ENCODE measurements around the gene CPED1. TPM values are rescaled to one million over a fixed set of nuclear protein-coding genes. Genes with fewer than 3 reads are reported as not detected.

The CPED1 gene
- total and polyA plus RNA-seq, 10 of the 15 experiments (the other 5 are each of a cell fraction or from before 2014, with no cell fraction given), result 0.01 to 0.77 (median 0.10) TPM; not detected in 1

DNA sequence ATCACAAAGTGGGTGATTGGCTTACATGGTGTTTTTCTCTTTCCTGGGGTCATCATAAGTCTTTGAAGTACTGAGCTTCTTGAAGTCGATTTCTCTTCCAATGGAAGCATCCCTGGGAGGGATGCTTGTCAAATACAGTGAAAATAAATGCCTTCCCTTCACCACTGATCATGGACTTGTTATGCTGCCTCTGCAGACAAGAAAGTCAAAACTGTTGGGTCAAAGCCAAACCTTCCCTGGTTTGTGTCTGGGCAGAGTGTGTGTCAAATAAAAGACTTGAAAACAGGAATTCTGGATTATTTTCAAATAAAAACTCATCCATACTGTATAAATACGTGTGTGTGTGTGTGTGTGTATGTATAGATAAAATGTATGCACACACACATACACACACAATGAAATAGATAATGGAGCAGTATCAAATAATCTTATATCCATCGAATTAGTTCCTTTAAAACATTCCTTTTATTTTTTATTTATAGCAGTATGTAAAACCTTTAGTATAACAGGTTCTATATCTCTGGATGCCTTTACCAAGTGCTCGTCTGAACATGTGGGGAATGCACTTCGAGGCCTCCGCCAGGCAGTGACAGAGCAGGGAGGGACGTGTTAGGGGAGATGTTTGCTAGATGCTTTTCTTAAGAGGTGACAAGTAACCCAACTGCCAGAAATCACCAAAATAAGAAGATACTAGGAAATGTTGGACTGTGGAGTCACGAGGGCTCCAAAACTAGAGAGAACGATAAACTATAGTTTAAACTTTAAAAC lies 313.1 kb downstream of the CPED1 start (continued):
- TF ChIP-seq, protein P1, sequence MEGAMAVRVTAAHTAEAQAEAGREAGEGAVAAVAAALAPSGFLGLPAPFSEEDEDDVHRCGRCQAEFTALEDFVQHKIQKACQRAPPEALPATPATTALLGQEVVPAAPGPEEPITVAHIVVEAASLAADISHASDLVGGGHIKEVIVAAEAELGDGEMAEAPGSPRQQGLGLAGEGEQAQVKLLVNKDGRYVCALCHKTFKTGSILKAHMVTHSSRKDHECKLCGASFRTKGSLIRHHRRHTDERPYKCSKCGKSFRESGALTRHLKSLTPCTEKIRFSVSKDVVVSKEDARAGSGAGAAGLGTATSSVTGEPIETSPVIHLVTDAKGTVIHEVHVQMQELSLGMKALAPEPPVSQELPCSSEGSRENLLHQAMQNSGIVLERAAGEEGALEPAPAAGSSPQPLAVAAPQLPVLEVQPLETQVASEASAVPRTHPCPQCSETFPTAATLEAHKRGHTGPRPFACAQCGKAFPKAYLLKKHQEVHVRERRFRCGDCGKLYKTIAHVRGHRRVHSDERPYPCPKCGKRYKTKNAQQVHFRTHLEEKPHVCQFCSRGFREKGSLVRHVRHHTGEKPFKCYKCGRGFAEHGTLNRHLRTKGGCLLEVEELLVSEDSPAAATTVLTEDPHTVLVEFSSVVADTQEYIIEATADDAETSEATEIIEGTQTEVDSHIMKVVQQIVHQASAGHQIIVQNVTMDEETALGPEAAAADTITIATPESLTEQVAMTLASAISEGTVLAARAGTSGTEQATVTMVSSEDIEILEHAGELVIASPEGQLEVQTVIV (IDR thresholded peaks at IDR 0.05; ENCODE audit: borderline replicate concordance, partially characterized antibody), result no peak
- TF ChIP-seq EZH2 (IDR thresholded peaks at IDR 0.05; ENCODE audit: borderline replicate concordance, control insufficient read depth, low read depth, low read length) (no peak), NR2F1 (conservative IDR thresholded peaks at IDR 0.05) (no peak)
- TF ChIP-seq, protein P2, sequence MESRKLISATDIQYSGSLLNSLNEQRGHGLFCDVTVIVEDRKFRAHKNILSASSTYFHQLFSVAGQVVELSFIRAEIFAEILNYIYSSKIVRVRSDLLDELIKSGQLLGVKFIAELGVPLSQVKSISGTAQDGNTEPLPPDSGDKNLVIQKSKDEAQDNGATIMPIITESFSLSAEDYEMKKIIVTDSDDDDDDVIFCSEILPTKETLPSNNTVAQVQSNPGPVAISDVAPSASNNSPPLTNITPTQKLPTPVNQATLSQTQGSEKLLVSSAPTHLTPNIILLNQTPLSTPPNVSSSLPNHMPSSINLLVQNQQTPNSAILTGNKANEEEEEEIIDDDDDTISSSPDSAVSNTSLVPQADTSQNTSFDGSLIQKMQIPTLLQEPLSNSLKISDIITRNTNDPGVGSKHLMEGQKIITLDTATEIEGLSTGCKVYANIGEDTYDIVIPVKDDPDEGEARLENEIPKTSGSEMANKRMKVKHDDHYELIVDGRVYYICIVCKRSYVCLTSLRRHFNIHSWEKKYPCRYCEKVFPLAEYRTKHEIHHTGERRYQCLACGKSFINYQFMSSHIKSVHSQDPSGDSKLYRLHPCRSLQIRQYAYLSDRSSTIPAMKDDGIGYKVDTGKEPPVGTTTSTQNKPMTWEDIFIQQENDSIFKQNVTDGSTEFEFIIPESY (IDR thresholded peaks at IDR 0.05), result no peak

DNA sequence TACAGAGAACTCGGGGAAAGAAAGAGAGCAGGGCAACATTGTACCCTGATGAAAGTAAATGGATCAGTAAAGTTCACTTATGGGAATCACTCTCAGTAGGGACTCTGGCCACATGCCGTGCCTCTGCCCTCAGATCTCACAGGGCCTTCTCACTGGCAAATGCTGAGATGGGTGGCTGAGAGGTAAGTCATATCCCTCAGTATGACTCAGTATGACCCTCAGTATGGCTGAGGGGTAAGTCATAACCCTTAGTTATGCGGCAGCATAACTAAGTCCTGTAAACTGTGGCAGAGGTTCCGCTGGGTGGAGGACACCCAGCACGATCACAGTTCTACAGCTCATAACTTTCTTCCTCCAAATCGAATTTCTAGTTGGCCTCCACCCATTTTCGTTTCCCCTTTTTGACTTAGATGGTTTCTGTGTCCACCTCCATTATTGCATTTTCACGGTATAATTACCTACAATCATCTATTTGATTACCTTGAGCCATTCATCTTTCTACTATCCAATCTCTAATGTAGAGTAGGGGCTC lies 313.8 kb downstream of the CPED1 start:
- no peaks in the 10 kb centered on the region for H3K27me3 ChIP-seq (replicated peaks in 1 of 2; ENCODE audit: control insufficient read depth in 2 of 2, insufficient read depth in 2 of 2, low read length in 1 of 2)
- ChIA-PET CTCF (interaction anchor here (0.7 to 1.0 kb wide), 2 partner anchors 9 to 20 kb away, joined by 3 read pairs; no protein-coding TSS in a partner anchor), POLR2A (interaction anchor here (0.7 kb wide), 1 partner anchor 11 kb away, joined by 3 read pairs; no protein-coding TSS in a partner anchor), SMC1A (ENCODE audit: uncharacterized antibody, unreplicated experiment) (interaction anchor here (0.7 to 1.0 kb wide), 4 partner anchors 10 to 131 kb away, joined by 3 to 11 read pairs (median 3); no protein-coding TSS in a partner anchor), RAD21 (ENCODE audit: unreplicated experiment) (interaction anchor here (0.9 to 1.0 kb wide), 4 partner anchors 10 to 166 kb away, joined by 3 to 4 read pairs (median 4); no protein-coding TSS in a partner anchor)
- H2AFZ ChIP-seq (ENCODE audit: control insufficient read depth, low read depth, low read length), result peak overlapping the region; percentile 39; the same call in 1 of the 2 replicates
- no peak for FAIRE-seq
- in situ Hi-C loops (cut with MboI) (no loop called here), intact Hi-C loops (cut with micrococcal nuclease; ENCODE audit: unreplicated experiment) (loop anchor here (2.0 to 10.0 kb wide), 2 partner anchors 23 to 233 kb away; no protein-coding TSS in a partner anchor)
- 11% methylated on average over 8 of the region's 8 CpGs for WGBS (ENCODE audit: insufficient coverage, insufficient replicate concordance, low lambda C conversion rate, missing lambda C conversion rate)
- no peak for DNase-seq (ENCODE audit: low read depth, low spot score)
- no peaks in the 10 kb centered on the region for H3K36me3 ChIP-seq (ENCODE audit: control insufficient read depth in 2 of 2, insufficient read depth in 2 of 2, low read length in 1 of 2)
- no peak overlapping the region for H3K27ac ChIP-seq (ENCODE audit: control insufficient read depth, insufficient read depth)
- peak overlapping the region; percentile 35; the same call in 1 of the 2 replicates for H3K4me2 ChIP-seq (ENCODE audit: control insufficient read depth, insufficient read depth)
- no peak overlapping the region for H3K4me3 ChIP-seq
- no TSS peak for BruUV-seq (replicated peaks)
- H3K9me3 ChIP-seq (replicated peaks; ENCODE audit: control insufficient read depth, insufficient read depth, low read length), result no peaks in the 10 kb centered on the region
- H3K79me2 ChIP-seq (ENCODE audit: control insufficient read depth, insufficient read depth, low read length), result no peaks in the 10 kb centered on the region
- peaks cover 29% of the 10 kb centered on the region for H3K4me1 ChIP-seq (ENCODE audit: control insufficient read depth, insufficient read depth, low read length)
- no peaks in the 10 kb centered on the region for H4K20me1 ChIP-seq (ENCODE audit: control insufficient read depth, insufficient read depth)
- no peak overlapping the region for H3K9ac ChIP-seq (ENCODE audit: control insufficient read depth, insufficient read depth, low read length)
- peak; percentile 97 for ATAC-seq
- TF ChIP-seq PAX5 (IDR thresholded peaks at IDR 0.05; ENCODE audit: borderline replicate concordance, low read depth, low read length) (peak; percentile 41; the same call in 1 of the 2 replicates), HDGF (IDR thresholded peaks at IDR 0.05) (no peak), MEF2B (IDR thresholded peaks at IDR 0.05; ENCODE audit: partially characterized antibody, poor library complexity, severe bottlenecking) (no peak), POLR2AphosphoS5 (IDR thresholded peaks at IDR 0.05; ENCODE audit: low read length) (no peak)
- TF ChIP-seq, protein P3, sequence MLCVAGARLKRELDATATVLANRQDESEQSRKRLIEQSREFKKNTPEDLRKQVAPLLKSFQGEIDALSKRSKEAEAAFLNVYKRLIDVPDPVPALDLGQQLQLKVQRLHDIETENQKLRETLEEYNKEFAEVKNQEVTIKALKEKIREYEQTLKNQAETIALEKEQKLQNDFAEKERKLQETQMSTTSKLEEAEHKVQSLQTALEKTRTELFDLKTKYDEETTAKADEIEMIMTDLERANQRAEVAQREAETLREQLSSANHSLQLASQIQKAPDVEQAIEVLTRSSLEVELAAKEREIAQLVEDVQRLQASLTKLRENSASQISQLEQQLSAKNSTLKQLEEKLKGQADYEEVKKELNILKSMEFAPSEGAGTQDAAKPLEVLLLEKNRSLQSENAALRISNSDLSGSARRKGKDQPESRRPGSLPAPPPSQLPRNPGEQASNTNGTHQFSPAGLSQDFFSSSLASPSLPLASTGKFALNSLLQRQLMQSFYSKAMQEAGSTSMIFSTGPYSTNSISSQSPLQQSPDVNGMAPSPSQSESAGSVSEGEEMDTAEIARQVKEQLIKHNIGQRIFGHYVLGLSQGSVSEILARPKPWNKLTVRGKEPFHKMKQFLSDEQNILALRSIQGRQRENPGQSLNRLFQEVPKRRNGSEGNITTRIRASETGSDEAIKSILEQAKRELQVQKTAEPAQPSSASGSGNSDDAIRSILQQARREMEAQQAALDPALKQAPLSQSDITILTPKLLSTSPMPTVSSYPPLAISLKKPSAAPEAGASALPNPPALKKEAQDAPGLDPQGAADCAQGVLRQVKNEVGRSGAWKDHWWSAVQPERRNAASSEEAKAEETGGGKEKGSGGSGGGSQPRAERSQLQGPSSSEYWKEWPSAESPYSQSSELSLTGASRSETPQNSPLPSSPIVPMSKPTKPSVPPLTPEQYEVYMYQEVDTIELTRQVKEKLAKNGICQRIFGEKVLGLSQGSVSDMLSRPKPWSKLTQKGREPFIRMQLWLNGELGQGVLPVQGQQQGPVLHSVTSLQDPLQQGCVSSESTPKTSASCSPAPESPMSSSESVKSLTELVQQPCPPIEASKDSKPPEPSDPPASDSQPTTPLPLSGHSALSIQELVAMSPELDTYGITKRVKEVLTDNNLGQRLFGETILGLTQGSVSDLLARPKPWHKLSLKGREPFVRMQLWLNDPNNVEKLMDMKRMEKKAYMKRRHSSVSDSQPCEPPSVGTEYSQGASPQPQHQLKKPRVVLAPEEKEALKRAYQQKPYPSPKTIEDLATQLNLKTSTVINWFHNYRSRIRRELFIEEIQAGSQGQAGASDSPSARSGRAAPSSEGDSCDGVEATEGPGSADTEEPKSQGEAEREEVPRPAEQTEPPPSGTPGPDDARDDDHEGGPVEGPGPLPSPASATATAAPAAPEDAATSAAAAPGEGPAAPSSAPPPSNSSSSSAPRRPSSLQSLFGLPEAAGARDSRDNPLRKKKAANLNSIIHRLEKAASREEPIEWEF (IDR thresholded peaks at IDR 0.05; ENCODE audit: insufficient replicate concordance, low read depth, low read length), result no peak
